ENCODE measurements around the gene ZNF561.

DNA sequence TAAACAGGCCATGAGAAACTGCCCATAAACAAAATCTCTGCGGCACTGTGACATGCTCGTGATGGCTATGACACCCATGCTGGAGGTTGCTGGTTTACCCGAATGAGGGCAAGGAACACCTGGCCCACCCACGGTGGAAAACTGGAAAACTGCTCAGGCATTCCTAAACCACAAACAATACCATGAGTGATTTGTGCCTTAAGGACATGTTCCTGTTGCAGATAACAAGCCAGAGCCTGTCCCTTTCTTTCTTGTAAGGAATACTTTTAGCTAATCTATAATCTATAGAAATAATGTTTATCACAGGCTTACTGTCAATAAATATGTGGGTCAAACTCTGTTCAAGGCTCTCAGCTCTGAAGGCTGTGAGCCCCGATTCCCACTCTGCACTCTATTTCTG lies 12.1 kb downstream of the ZNF561 start:
- TF ChIP-seq CTCF (IDR thresholded peaks at IDR 0.05) (no peak), POLR2A (IDR thresholded peaks at IDR 0.05) (no peak)
